K562 (cell line): Measurements from ENCODE around the gene CCM2. TPM values are rescaled to one million over a fixed set of nuclear protein-coding genes. Genes with fewer than 3 reads are reported as not detected.

Source experiments
- ATAC-seq: fragments of 200-7000 bp; cut with Tn5 transposase; 3 replicates; pipeline ENCODE4 v1.9.1; 2020; ENCODE audit warnings: moderate library complexity
- BruUV-seq: library from RNA; stranded (reverse); fragments of 400-500 nt; replicated peaks from 2 replicates; lab custom pipeline; 2021; lab: Mats Ljungman, UMichigan
- CTCF ChIA-PET: fragments of 300-600 bp; formaldehyde crosslinking; extraction: SDS; loops from one replicate; lab custom pipeline; 2021; ENCODE audit warnings: low intra/inter-chr PET ratio; lab: Yijun Ruan, JAX
- POLR2A ChIA-PET: fragments of 300-600, 350-650 bp; sonication (Branson Sonifier 250); formaldehyde crosslinking; extraction: SDS; loops from one replicate; lab custom pipeline; 2021; ENCODE audit warnings: antibody characterized with exemption, inconsistent platforms; lab: Yijun Ruan, JAX
- DNase-seq, 4 experiments: peaks; one replicate each; pipeline versions ENCODE4 v3.0.0 to v3.0.0-alpha.2; 2011 to 2018; ENCODE audit warnings: low spot score in 3 of 4, mixed read lengths in 3 of 4; ENCODE audit errors: extremely low read depth in 1 of 4
- FAIRE-seq: peaks from 2 replicates; lab custom pipeline; 2011; peaks lifted over from hg19 to GRCh38; lab: Jason Lieb, UNC
- H2AFZ ChIP-seq: 2 replicates; pipeline ENCODE4 v1.6.0; 2011; ENCODE audit warnings: low read depth, low read length, control low read depth, inconsistent platforms
- H3K27ac ChIP-seq: fragments of 200-600 bp; 3 replicates; pipeline ENCODE4 v1.8.0; 2011; ENCODE audit warnings: low read depth, mild to moderate bottlenecking, control low read depth, inconsistent platforms, low read length, moderate library complexity, mixed read lengths; ENCODE audit errors: extremely low read depth
- H3K27me3 ChIP-seq, 2 experiments: fragments of 300-600 bp in 1 of 2; 2 replicates in 1 of 2; 3 replicates in 1 of 2; pipeline versions ENCODE4 v1.6.0 to v1.8.0; 2011; ENCODE audit warnings: inconsistent platforms in 2 of 2, low read length in 2 of 2, mild to moderate bottlenecking in 1 of 2, mixed read lengths in 1 of 2, moderate library complexity in 1 of 2; ENCODE audit not compliant: control insufficient read depth in 2 of 2, insufficient read depth in 2 of 2
- H3K36me3 ChIP-seq: fragments of 300-600 bp; 3 replicates; pipeline ENCODE4 v1.8.0; 2011; ENCODE audit warnings: mild to moderate bottlenecking, low read length, inconsistent platforms; ENCODE audit not compliant: control insufficient read depth, insufficient read depth
- H3K4me1 ChIP-seq, 2 experiments: fragments of 200-600 bp in 1 of 2; replicated peaks in 1 of 2; 2 replicates in 1 of 2; 3 replicates in 1 of 2; pipeline versions ENCODE4 v1.5.1 to v1.8.0; 2011; ENCODE audit warnings: inconsistent platforms in 2 of 2, low read length in 2 of 2, mild to moderate bottlenecking in 1 of 2, mixed read lengths in 1 of 2, moderate library complexity in 1 of 2; ENCODE audit not compliant: control insufficient read depth in 2 of 2, insufficient read depth in 2 of 2
- H3K4me2 ChIP-seq: 2 replicates; pipeline ENCODE4 v1.6.1; 2011; ENCODE audit warnings: low read length, control low read depth, inconsistent platforms, mixed read lengths; ENCODE audit not compliant: insufficient read depth
- H3K4me3 ChIP-seq: fragments of 200-600 bp; sonication (generic), shearing (Covaris generic); 2 replicates; pipeline ENCODE4 v1.5.1; 2016; ENCODE audit warnings: control low read depth, inconsistent platforms
- H3K79me2 ChIP-seq: fragments of 200-600 bp; 3 replicates; pipeline ENCODE4 v1.8.0; 2011; ENCODE audit warnings: low read length, inconsistent platforms; ENCODE audit not compliant: control insufficient read depth, insufficient read depth
- H3K9ac ChIP-seq, 2 experiments: 2 replicates each; pipeline versions ENCODE4 v1.6.0 to v1.6.1; 2011; ENCODE audit warnings: low read depth in 2 of 2, low read length in 2 of 2, control low read depth in 1 of 2, inconsistent platforms in 1 of 2, mild to moderate bottlenecking in 1 of 2, mixed read lengths in 1 of 2; ENCODE audit not compliant: insufficient read depth in 1 of 2
- H3K9me1 ChIP-seq: one replicate; pipeline ENCODE4 v1.6.0; 2011; ENCODE audit warnings: inconsistent platforms, mild to moderate bottlenecking, low read length, moderate library complexity; ENCODE audit not compliant: control insufficient read depth, insufficient read depth
- H3K9me3 ChIP-seq: replicated peaks from 2 replicates; pipeline ENCODE4 v1.5.1; 2011; ENCODE audit warnings: low read depth, low read length, inconsistent platforms; ENCODE audit not compliant: control insufficient read depth, insufficient read depth
- H4K20me1 ChIP-seq: replicated peaks from 2 replicates; pipeline ENCODE4 v1.6.1; 2011; ENCODE audit warnings: low read length, inconsistent platforms, mixed read lengths; ENCODE audit not compliant: control insufficient read depth, insufficient read depth
- ATF1 ChIP-seq, 2 experiments: fragments of 450-650 bp in 1 of 2; IDR thresholded peaks; 2 replicates each; pipeline ENCODE4 v1.6.1; 2016; ENCODE audit warnings: missing compliant biosample characterization in 1 of 2, missing genetic modification characterization in 1 of 2
- FOXK1 ChIP-seq: sonication (generic); formaldehyde crosslinking; IDR thresholded peaks from 2 replicates; pipeline ENCODE4 v1.8.0; 2022; ENCODE audit warnings: missing genetic modification reagents, mild to moderate bottlenecking, borderline replicate concordance
- MEF2A ChIP-seq: IDR thresholded peaks from 2 replicates; pipeline ENCODE4 v1.6.1; 2011; ENCODE audit warnings: low read depth, mild to moderate bottlenecking, low read length, moderate library complexity; ENCODE audit not compliant: control insufficient read depth
- MYNN ChIP-seq, 2 experiments: sonication (generic); formaldehyde crosslinking in 1 of 2; IDR thresholded peaks; 2 replicates each; pipeline versions ENCODE4 v1.5.0 to v1.6.1; 2016 to 2020; ENCODE audit warnings: antibody characterized with exemption in 1 of 2, missing genetic modification reagents in 1 of 2
- POLR2A ChIP-seq: fragments of 450-650 bp; conservative IDR thresholded peaks from 2 replicates; pipeline ENCODE4 v1.6.1; 2016
- POLR2AphosphoS2 ChIP-seq: IDR thresholded peaks from 2 replicates; pipeline ENCODE4 v1.6.1; 2012; ENCODE audit warnings: low read length, improper control_type of control experiment
- POLR2B ChIP-seq: fragments of 450-650 bp; IDR thresholded peaks from 2 replicates; pipeline ENCODE4 v1.6.1; 2018; ENCODE audit warnings: low read depth; ENCODE audit not compliant: partially characterized antibody
- SUPT5H ChIP-seq: fragments of 450-650 bp; IDR thresholded peaks from 2 replicates; pipeline ENCODE4 v1.6.1; 2016
- ZNF445 ChIP-seq: fragments of 250-450 bp; sonication (Bioruptor Pico); IDR thresholded peaks from 2 replicates; pipeline ENCODE4 v1.4.0; 2020; ENCODE audit warnings: low read depth, mild to moderate bottlenecking, moderate library complexity
- ZNF785 ChIP-seq: fragments of 250-450 bp; sonication (Bioruptor Pico); IDR thresholded peaks from 2 replicates; pipeline ENCODE4 v1.4.0; 2020; ENCODE audit warnings: mild to moderate bottlenecking
- WGBS: fragments of 100-300 bp; shearing (Covaris generic); methylation state at CpG from one replicate; pipeline ENCODE4 v1.1.6; 2016; ENCODE audit warnings: low coverage, mixed read lengths; ENCODE audit not compliant: insufficient coverage; ENCODE audit errors: missing lambda C conversion rate; 5-methylcytosine and 5-hydroxymethylcytosine counted together
- in situ Hi-C: fragments of 300-500 bp; cut with MboI; formaldehyde crosslinking; loops from 4 replicates; pipeline ENCODE4 v1.15.0; 2018; ENCODE audit warnings: inconsistent platforms, mixed read lengths
- intact Hi-C: fragments of 100-400 bp; cut with micrococcal nuclease; formaldehyde crosslinking; loops from 2 replicates; pipeline ENCODE4 v1.14.2; 2022
- polyA plus RNA-seq, 8 experiments: library from polyadenylated mRNA; depleted of rRNA in 4 of 8; stranded (reverse) in 5 of 8; unstranded in 3 of 8; fragments of >200 nt; fragmentation: Nextera tagmentation in 2 of 8; fragmentation: Illumina TruSeq in 1 of 8; extraction: Ambion mirVana in 2 of 8; extraction: Trizol in 1 of 8; gene quantifications; 2 replicates each; pipeline versions ENCODE4 v1.2.1 to v1.2.3, GENCODE V29; 2011 to 2014; ENCODE audit warnings: inconsistent platforms in 1 of 8, missing spikeins in 1 of 8
- total RNA-seq, 7 experiments: library from RNA; depleted of rRNA in 6 of 7; stranded (reverse); fragments of >200 nt in 6 of 7; fragmentation: Illumina TruSeq in 2 of 7; extraction: Trizol in 2 of 7; gene quantifications; 2 replicates each; pipeline versions ENCODE4 v1.2.1 to v1.2.3, GENCODE V29; 2011 to 2021; ENCODE audit warnings: low replicate concordance in 1 of 7
- TF ChIP-seq, protein P1 (sequence below), 2 experiments: fragments of 450-650 bp; IDR thresholded peaks; 2 replicates each; pipeline ENCODE4 v1.6.1; 2018; ENCODE audit warnings: mild to moderate bottlenecking in 2 of 2, low read depth in 1 of 2; ENCODE audit not compliant: partially characterized antibody in 2 of 2
- TF ChIP-seq, protein P2 (sequence below): fragments of 250-450 bp; sonication (Bioruptor Pico); IDR thresholded peaks from 2 replicates; pipeline ENCODE4 v1.5.0; 2020; ENCODE audit warnings: mild to moderate bottlenecking, borderline replicate concordance

The CCM2 gene
- total and polyA plus RNA-seq, 9 of the 15 experiments (the other 6 are each of a cell fraction or from before 2014, with no cell fraction given), result 0.41 to 38.6 (median 25.9) TPM

DNA sequence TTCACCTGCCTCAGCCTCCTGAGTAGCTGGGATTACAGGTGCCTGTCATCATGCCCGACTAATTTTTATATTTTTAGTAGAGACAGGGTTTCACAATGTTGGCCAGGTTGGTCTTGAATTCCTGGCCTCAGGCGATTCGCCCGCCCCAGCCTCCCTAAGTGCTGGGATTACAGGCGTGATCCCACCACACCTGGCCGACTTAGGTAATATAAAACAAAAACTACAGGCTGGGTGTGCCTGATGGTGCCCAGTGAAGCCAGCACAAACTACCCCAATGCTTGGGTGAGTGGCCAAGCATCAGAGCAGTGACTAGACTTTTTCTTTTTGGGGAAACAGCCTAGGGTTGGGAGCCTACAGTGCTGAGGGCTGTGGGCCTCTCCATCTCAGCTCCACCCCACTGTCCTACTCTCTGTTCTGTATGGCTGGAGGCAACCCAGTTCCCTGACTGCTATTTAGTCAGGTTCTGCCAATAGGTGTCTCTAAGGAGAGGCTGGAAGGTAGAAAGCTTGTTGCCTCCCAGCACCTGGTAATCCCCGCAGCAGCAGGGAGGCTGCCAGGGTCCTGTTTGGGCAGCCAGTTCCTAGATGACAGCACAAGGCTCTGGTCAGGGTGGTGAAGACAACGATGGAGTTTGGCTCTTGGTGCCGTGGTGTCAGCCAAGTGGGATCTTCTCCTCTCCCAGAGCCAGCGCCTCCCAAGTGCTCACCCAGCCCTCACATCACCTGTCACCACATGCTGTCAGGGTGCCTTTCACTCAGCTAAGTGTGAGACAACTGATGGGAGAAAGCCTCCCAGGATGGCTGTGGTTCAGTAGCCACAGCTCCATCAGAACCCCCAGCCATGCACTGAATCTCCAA, 99.2 kb downstream of the CCM2 start:
- Histone ChIP-seq H3K9ac (no peak overlapping the region; a peak in 1 of 4 replicates), H3K9me3 (no peaks in the 10 kb centered on the region; the same call in 1 of the 2 replicates), H3K36me3 (peaks cover 54% of the 10 kb centered on the region), H3K27me3 (no peaks in the 10 kb centered on the region), H3K4me1 (peaks cover 0 to 13% of the 10 kb centered on the region in 2 experiments; a peak in 1 of 5 replicates), H4K20me1 (peaks cover 19% of the 10 kb centered on the region), H3K9me1 (peaks cover 5% of the 10 kb centered on the region), H3K4me3 (no peak overlapping the region), H3K4me2 (no peak overlapping the region), H2AFZ (no peak overlapping the region), H3K27ac (no peak overlapping the region)
- ATAC-seq (peak; percentile 79), FAIRE-seq (peak; percentile 32), DNase-seq (peak in 1 of 4 experiments; percentile 25)
- intact Hi-C loops (no loop called here), in situ Hi-C loops (no loop called here)
- BruUV-seq, result no TSS peak
- TF ChIP-seq POLR2AphosphoS2 (peak; percentile 67), MEF2A (no peak), MYNN (IDR thresholded peaks at IDR 0.05) (peak; percentile 54; the same call in 1 of the 2 replicates), MYNN (CRISPR knock-in tag; IDR thresholded peaks at IDR 0.05) (no peak), POLR2A (peak; percentile 69), ZNF445 (CRISPR knock-in tag) (no peak), ATF1 (CRISPR knock-in tag; IDR thresholded peaks at IDR 0.05) (no peak), ATF1 (tag; IDR thresholded peaks at IDR 0.05) (no peak), POLR2B (peak; percentile 41), SUPT5H (peak; percentile 65), FOXK1 (CRISPR knock-in tag) (0 out of 2 replicates have a peak, but pooled peaks have one; percentile 32), ZNF785 (CRISPR knock-in tag) (no peak)
- TF ChIP-seq, protein P1, sequence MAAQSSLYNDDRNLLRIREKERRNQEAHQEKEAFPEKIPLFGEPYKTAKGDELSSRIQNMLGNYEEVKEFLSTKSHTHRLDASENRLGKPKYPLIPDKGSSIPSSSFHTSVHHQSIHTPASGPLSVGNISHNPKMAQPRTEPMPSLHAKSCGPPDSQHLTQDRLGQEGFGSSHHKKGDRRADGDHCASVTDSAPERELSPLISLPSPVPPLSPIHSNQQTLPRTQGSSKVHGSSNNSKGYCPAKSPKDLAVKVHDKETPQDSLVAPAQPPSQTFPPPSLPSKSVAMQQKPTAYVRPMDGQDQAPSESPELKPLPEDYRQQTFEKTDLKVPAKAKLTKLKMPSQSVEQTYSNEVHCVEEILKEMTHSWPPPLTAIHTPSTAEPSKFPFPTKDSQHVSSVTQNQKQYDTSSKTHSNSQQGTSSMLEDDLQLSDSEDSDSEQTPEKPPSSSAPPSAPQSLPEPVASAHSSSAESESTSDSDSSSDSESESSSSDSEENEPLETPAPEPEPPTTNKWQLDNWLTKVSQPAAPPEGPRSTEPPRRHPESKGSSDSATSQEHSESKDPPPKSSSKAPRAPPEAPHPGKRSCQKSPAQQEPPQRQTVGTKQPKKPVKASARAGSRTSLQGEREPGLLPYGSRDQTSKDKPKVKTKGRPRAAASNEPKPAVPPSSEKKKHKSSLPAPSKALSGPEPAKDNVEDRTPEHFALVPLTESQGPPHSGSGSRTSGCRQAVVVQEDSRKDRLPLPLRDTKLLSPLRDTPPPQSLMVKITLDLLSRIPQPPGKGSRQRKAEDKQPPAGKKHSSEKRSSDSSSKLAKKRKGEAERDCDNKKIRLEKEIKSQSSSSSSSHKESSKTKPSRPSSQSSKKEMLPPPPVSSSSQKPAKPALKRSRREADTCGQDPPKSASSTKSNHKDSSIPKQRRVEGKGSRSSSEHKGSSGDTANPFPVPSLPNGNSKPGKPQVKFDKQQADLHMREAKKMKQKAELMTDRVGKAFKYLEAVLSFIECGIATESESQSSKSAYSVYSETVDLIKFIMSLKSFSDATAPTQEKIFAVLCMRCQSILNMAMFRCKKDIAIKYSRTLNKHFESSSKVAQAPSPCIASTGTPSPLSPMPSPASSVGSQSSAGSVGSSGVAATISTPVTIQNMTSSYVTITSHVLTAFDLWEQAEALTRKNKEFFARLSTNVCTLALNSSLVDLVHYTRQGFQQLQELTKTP (IDR thresholded peaks at IDR 0.05; ENCODE audit: low read depth in 1 of 2, partially characterized antibody in 2 of 2), result no peak
- TF ChIP-seq, protein P2, sequence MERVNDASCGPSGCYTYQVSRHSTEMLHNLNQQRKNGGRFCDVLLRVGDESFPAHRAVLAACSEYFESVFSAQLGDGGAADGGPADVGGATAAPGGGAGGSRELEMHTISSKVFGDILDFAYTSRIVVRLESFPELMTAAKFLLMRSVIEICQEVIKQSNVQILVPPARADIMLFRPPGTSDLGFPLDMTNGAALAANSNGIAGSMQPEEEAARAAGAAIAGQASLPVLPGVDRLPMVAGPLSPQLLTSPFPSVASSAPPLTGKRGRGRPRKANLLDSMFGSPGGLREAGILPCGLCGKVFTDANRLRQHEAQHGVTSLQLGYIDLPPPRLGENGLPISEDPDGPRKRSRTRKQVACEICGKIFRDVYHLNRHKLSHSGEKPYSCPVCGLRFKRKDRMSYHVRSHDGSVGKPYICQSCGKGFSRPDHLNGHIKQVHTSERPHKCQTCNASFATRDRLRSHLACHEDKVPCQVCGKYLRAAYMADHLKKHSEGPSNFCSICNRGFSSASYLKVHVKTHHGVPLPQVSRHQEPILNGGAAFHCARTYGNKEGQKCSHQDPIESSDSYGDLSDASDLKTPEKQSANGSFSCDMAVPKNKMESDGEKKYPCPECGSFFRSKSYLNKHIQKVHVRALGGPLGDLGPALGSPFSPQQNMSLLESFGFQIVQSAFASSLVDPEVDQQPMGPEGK (CRISPR knock-in tag), result no peak
- TF ChIP-seq, all 486 proteins: peak for 6
- ChIA-PET POLR2A (interaction anchor here (0.6 to 1.9 kb wide), 7 partner anchors 9 to 534 kb away, joined by 3 to 11 read pairs (median 3); partner anchors contain the start of gene TBRG4), CTCF (no interaction called here)
- peaks cover 5% of the 10 kb centered on the region; the same call in 1 of the 3 replicates for H3K79me2 ChIP-seq
- WGBS, result 82% methylated on average over 10 of the region's 10 CpGs
